HEK293 (cell line): ENCODE measurements around the gene HOXA6.

Source experiments
- AEBP2 ChIP-seq: fragments of 450-650 bp; formaldehyde crosslinking; IDR thresholded peaks from 2 replicates; pipeline ENCODE4 v1.5.1; 2016; ENCODE audit warnings: missing biosample characterization, missing genetic modification characterization, borderline replicate concordance
- BCL11A ChIP-seq: fragments of 450-650 bp; formaldehyde crosslinking; IDR thresholded peaks from 2 replicates; pipeline ENCODE4 v1.5.1; 2016; ENCODE audit warnings: low read depth, missing biosample characterization, missing genetic modification characterization
- ELK4 ChIP-seq: IDR thresholded peaks from 2 replicates; pipeline ENCODE4 v1.6.1; 2011; ENCODE audit warnings: mild to moderate bottlenecking, low read depth, low read length, borderline replicate concordance
- FEZF1 ChIP-seq: fragments of 450-650 bp; formaldehyde crosslinking; IDR thresholded peaks from 2 replicates; pipeline ENCODE4 v1.5.1; 2016; ENCODE audit warnings: missing biosample characterization, missing genetic modification characterization
- GLI2 ChIP-seq: fragments of 450-650 bp; formaldehyde crosslinking; IDR thresholded peaks from 2 replicates; pipeline ENCODE4; 2017; ENCODE audit warnings: missing biosample characterization, missing genetic modification characterization, low read depth, borderline replicate concordance
- GLIS1 ChIP-seq: fragments of 450-650 bp; formaldehyde crosslinking; IDR thresholded peaks from 2 replicates; pipeline ENCODE4 v1.5.1; 2016; ENCODE audit warnings: missing biosample characterization, missing genetic modification characterization
- IKZF3 ChIP-seq: fragments of 450-650 bp; IDR thresholded peaks from 2 replicates; pipeline ENCODE4 v1.5.0; 2018; ENCODE audit warnings: missing biosample characterization, mild to moderate bottlenecking, missing genetic modification characterization, moderate library complexity
- KLF10 ChIP-seq: fragments of 450-650 bp; IDR thresholded peaks from 2 replicates; pipeline ENCODE4 v1.5.1; 2018; ENCODE audit warnings: missing biosample characterization, mild to moderate bottlenecking, missing genetic modification characterization
- KLF16 ChIP-seq: fragments of 450-650 bp; formaldehyde crosslinking; IDR thresholded peaks from 2 replicates; pipeline ENCODE4 v1.5.1; 2017; ENCODE audit warnings: missing biosample characterization, missing genetic modification characterization
- PATZ1 ChIP-seq: fragments of 450-650 bp; formaldehyde crosslinking; IDR thresholded peaks from 2 replicates; pipeline ENCODE4 v1.5.1; 2016; ENCODE audit warnings: missing biosample characterization, missing genetic modification characterization
- PRDM4 ChIP-seq: fragments of 450-650 bp; formaldehyde crosslinking; IDR thresholded peaks from 2 replicates; pipeline ENCODE4 v1.5.1; 2017; ENCODE audit warnings: missing biosample characterization, missing genetic modification characterization
- REPIN1 ChIP-seq: fragments of 450-650 bp; formaldehyde crosslinking; IDR thresholded peaks from 2 replicates; pipeline ENCODE4 v1.5.1; 2017; ENCODE audit warnings: missing biosample characterization, missing genetic modification characterization, low read depth
- SP2 ChIP-seq: fragments of 450-650 bp; formaldehyde crosslinking; IDR thresholded peaks from 2 replicates; pipeline ENCODE4 v1.5.1; 2016; ENCODE audit warnings: missing biosample characterization, missing genetic modification characterization
- YY1 ChIP-seq: fragments of 450-650 bp; formaldehyde crosslinking; IDR thresholded peaks from 2 replicates; pipeline ENCODE4 v1.5.1; 2018; ENCODE audit warnings: missing biosample characterization, missing genetic modification characterization
- ZBTB7A ChIP-seq: fragments of 450-650 bp; formaldehyde crosslinking; IDR thresholded peaks from 2 replicates; pipeline ENCODE4 v1.5.1; 2016; ENCODE audit warnings: low read depth, missing biosample characterization, missing genetic modification characterization
- ZIC2 ChIP-seq: fragments of 450-650 bp; formaldehyde crosslinking; IDR thresholded peaks from 2 replicates; pipeline ENCODE4 v1.5.1; 2016; ENCODE audit warnings: missing biosample characterization, missing genetic modification characterization
- ZNF221 ChIP-seq: fragments of 450-650 bp; formaldehyde crosslinking; IDR thresholded peaks from 2 replicates; pipeline ENCODE4 v1.5.1; 2017; ENCODE audit warnings: missing biosample characterization, missing genetic modification characterization, borderline replicate concordance
- ZNF248 ChIP-seq: fragments of 450-650 bp; formaldehyde crosslinking; IDR thresholded peaks from 2 replicates; pipeline ENCODE4 v1.5.1; 2017; ENCODE audit warnings: missing biosample characterization, missing genetic modification characterization
- ZNF335 ChIP-seq: fragments of 450-650 bp; formaldehyde crosslinking; conservative IDR thresholded peaks from 2 replicates; pipeline ENCODE4 v1.5.1; 2016; ENCODE audit warnings: missing biosample characterization, missing genetic modification characterization
- ZNF423 ChIP-seq: fragments of 450-650 bp; formaldehyde crosslinking; IDR thresholded peaks from 2 replicates; pipeline ENCODE4 v1.5.1; 2016; ENCODE audit warnings: missing biosample characterization, missing genetic modification characterization
- ZNF48 ChIP-seq: fragments of 450-650 bp; formaldehyde crosslinking; IDR thresholded peaks from 2 replicates; pipeline ENCODE4 v1.5.1; 2016; ENCODE audit warnings: missing biosample characterization, missing genetic modification characterization
- ZNF488 ChIP-seq: fragments of 450-650 bp; formaldehyde crosslinking; IDR thresholded peaks from 2 replicates; pipeline ENCODE4 v1.5.1; 2016; ENCODE audit warnings: missing biosample characterization, missing genetic modification characterization
- ZNF548 ChIP-seq: fragments of 450-650 bp; formaldehyde crosslinking; IDR thresholded peaks from 2 replicates; pipeline ENCODE4 v1.5.1; 2016; ENCODE audit warnings: missing biosample characterization, missing genetic modification characterization
- ZNF580 ChIP-seq: fragments of 450-650 bp; formaldehyde crosslinking; IDR thresholded peaks from 2 replicates; pipeline ENCODE4 v1.5.1; 2016; ENCODE audit warnings: missing biosample characterization, missing genetic modification characterization
- ZNF596 ChIP-seq: fragments of 450-650 bp; IDR thresholded peaks from 2 replicates; pipeline ENCODE4 v1.5.0; 2018; ENCODE audit warnings: missing biosample characterization, mild to moderate bottlenecking, missing genetic modification characterization, moderate library complexity
- ZNF692 ChIP-seq: fragments of 450-650 bp; formaldehyde crosslinking; IDR thresholded peaks from 2 replicates; pipeline ENCODE4 v1.5.1; 2016; ENCODE audit warnings: missing biosample characterization, missing genetic modification characterization
- ZNF76 ChIP-seq: fragments of 450-650 bp; formaldehyde crosslinking; IDR thresholded peaks from 2 replicates; pipeline ENCODE4; 2016; ENCODE audit warnings: low read depth, missing biosample characterization, missing genetic modification characterization, borderline replicate concordance
- ZXDB ChIP-seq: fragments of 450-650 bp; formaldehyde crosslinking; IDR thresholded peaks from 2 replicates; pipeline ENCODE4 v1.5.1; 2016; ENCODE audit warnings: missing biosample characterization, missing genetic modification characterization

Gene HOXA6

GRCh38 chr7:27129729-27130539 lies 17.6 kb downstream of the HOXA6 start (continued):
- TF ChIP-seq PRDM4 (tag by site-specific recombination) = peak; percentile 83
- peak; percentile 55; the same call in 1 of the 2 replicates for TF ChIP-seq GLIS1 (tag by site-specific recombination)
- peak; percentile 90 for TF ChIP-seq ZIC2 (tag by site-specific recombination)
- peak; percentile 78 for TF ChIP-seq ZXDB (tag by site-specific recombination)
- TF ChIP-seq ELK4 = no peak
- no peak for TF ChIP-seq ZNF48 (tag by site-specific recombination)
- TF ChIP-seq SP2 = no peak
- peak; percentile 80 for TF ChIP-seq ZNF76 (tag by site-specific recombination)
- peak; percentile 38 for TF ChIP-seq PATZ1
- peak; percentile 80; the same call in 1 of the 2 replicates for TF ChIP-seq KLF10
- TF ChIP-seq ZNF423 (tag by site-specific recombination) = peak; percentile 74
- peak; percentile 96 for TF ChIP-seq FEZF1 (tag by site-specific recombination)
- no peak for TF ChIP-seq ZNF221 (tag by site-specific recombination)
- peak; percentile 78 for TF ChIP-seq IKZF3
- no peak for TF ChIP-seq ZNF548 (tag by site-specific recombination)
- TF ChIP-seq AEBP2 = no peak
- no peak for TF ChIP-seq ZNF248
- peak; percentile 88 for TF ChIP-seq ZNF580 (tag by site-specific recombination)
- TF ChIP-seq KLF16 (tag by site-specific recombination) = 0 out of 2 replicates have a peak, but pooled peaks have one; percentile 49
- 0 out of 2 replicates have a peak, but pooled peaks have one; percentile 48 for TF ChIP-seq ZNF692 (tag by site-specific recombination)
- TF ChIP-seq ZNF335 (tag by site-specific recombination) = peak; percentile 84
- TF ChIP-seq GLI2 (tag by site-specific recombination) = peak; percentile 57; the same call in 1 of the 2 replicates
- TF ChIP-seq ZBTB7A (tag by site-specific recombination) = no peak
- TF ChIP-seq BCL11A (tag by site-specific recombination) = no peak
- peak; percentile 58; the same call in 1 of the 2 replicates for TF ChIP-seq ZNF488 (tag by site-specific recombination)
- TF ChIP-seq YY1 (tag by site-specific recombination) = no peak; the same call in 1 of the 2 replicates
- no peak for TF ChIP-seq REPIN1 (tag by site-specific recombination)
- 0 out of 2 replicates have a peak, but pooled peaks have one; percentile 20 for TF ChIP-seq ZNF596
